C4-2B (cell line): Measurements from ENCODE around the gene P3H2.
"Not testable (repeated sequence)": the region's sequence is repeated elsewhere in the genome, so short reads cannot be mapped to it uniquely, and the experiment has no call there.

Source experiments
- H3K27ac ChIP-seq: fragments of 450-650 bp; 2 replicates; pipeline ENCODE4 v1.5.1; 2017
- ZFX ChIP-seq: fragments of 450-650 bp; IDR thresholded peaks from 2 replicates; pipeline ENCODE4 v1.6.1; 2017
- TF ChIP-seq, protein P1 (sequence below): fragments of 450-650 bp; conservative IDR thresholded peaks from 2 replicates; pipeline ENCODE4 v1.5.1; 2017; ENCODE audit warnings: mild to moderate bottlenecking

P3H2 gene

DNA sequence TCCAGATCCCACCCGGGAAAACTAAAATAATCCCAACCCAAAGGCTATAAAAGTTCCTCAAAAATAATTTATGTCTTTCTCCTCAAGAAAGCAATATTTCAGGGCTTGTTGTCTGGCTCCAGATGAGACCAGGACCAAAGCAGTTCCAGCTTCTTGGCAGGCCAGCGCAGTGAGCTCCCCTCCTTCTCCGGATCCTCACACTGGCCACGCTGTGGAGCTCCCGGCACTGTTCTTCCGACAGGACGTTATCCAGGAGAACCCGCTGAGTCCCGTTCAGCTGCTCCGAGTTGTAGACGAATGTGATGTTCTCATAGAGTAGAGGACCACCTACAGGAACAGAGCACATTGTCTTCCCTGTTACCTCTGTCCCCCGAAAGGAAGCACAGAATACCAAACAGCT, 146.3 kb downstream of the P3H2 start:
- TF ChIP-seq ZFX: no peak
- TF ChIP-seq, protein P1, sequence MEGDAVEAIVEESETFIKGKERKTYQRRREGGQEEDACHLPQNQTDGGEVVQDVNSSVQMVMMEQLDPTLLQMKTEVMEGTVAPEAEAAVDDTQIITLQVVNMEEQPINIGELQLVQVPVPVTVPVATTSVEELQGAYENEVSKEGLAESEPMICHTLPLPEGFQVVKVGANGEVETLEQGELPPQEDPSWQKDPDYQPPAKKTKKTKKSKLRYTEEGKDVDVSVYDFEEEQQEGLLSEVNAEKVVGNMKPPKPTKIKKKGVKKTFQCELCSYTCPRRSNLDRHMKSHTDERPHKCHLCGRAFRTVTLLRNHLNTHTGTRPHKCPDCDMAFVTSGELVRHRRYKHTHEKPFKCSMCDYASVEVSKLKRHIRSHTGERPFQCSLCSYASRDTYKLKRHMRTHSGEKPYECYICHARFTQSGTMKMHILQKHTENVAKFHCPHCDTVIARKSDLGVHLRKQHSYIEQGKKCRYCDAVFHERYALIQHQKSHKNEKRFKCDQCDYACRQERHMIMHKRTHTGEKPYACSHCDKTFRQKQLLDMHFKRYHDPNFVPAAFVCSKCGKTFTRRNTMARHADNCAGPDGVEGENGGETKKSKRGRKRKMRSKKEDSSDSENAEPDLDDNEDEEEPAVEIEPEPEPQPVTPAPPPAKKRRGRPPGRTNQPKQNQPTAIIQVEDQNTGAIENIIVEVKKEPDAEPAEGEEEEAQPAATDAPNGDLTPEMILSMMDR: no peak
- H3K27ac ChIP-seq: no peak overlapping the region

DNA sequence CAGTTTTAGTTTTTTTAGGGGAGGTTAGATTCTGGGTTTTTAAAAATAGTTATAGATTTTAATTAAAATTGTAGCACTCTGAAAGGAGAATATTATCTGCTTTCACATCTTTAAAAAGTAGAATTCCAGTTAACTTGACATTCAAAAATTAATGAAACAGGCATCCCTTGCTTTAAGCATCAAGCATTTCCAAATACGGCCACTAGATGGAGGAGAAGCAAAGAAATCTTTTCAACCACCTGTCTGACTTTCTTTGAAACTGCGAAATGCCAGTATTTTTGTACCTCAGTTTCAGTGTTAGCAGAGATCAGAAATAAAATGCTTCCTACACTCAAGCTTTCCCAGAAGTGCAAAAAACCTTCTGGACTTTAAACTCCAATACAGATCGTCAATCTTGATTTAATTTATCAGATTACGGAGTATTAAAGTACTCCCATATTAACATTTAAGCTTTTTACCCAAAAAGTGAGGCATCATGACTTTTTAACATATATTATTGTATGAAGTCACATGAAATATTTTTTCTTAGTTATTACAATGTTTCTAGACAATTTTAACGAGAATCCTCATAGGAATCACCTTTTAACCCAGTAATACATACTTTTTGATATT, 153.3 kb downstream of the P3H2 start:
- TF ChIP-seq, protein P1: peak; percentile 94
- TF ChIP-seq ZFX: no peak
- no peak overlapping the region for H3K27ac ChIP-seq

- TF ChIP-seq, protein P1: no peak
- no peak for TF ChIP-seq ZFX
- H3K27ac ChIP-seq: no peak overlapping the region
Measured at GRCh38 chr3:189966843-189967242, 153.9 kb downstream of the P3H2 start.

- no peak for TF ChIP-seq ZFX
- TF ChIP-seq, protein P1: no peak
- no peak overlapping the region for H3K27ac ChIP-seq
Measured at GRCh38 chr3:189964623-189965332, 155.9 kb downstream of the P3H2 start.

DNA sequence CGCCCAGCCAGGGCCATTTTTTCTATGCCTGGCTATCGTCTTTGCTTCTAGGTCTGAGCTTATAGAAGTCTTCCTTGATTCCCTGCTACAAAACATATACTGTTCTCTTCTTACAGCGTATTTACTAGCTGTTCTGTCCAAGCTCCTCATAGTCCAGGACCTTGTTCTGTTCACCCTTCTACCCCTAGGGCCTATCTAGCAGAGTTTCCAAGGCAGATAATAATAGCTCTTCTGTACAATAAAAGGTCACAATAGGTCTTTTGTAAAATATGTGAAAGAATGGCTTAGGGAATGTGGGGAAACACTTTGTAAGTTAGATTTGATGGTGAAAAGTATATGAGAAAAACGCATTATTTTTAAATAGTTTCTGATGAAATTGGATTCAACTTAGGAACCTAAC, 158.2 kb downstream of the P3H2 start:
- no peak overlapping the region for H3K27ac ChIP-seq
- TF ChIP-seq, protein P1: no peak
- no peak for TF ChIP-seq ZFX

DNA sequence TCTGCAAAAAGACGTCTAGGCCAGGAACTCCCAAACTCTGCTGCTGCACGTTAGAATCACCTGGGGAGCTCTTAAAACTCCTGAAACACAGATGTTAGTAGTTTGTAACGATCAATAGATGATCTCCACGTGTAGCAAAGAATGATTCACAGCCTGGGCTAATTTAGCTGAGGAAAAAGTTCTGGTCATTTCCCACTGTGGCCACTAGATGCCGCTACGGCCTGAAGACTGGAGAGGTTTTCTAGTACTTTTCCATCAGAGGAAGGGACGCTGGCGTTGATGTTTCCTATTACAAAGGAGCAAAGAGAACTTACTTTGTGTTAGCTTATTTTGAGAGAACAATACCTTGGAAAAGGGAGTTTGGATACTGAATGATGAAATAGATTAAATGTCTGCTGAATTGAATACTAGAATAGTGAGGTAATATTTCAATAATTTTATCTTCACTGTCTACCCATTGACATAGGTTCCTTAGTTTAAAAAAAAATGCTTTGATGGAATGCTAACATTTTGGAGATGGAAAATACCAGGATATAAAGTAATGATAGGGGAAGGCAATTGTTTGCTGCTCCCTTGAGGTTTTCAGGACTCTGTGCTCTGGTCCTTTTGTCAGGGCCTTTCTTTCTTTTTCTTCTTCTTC, 159.1 kb downstream of the P3H2 start:
- H3K27ac ChIP-seq: no peak overlapping the region
- TF ChIP-seq, protein P1: peak; percentile 99
- no peak for TF ChIP-seq ZFX

DNA sequence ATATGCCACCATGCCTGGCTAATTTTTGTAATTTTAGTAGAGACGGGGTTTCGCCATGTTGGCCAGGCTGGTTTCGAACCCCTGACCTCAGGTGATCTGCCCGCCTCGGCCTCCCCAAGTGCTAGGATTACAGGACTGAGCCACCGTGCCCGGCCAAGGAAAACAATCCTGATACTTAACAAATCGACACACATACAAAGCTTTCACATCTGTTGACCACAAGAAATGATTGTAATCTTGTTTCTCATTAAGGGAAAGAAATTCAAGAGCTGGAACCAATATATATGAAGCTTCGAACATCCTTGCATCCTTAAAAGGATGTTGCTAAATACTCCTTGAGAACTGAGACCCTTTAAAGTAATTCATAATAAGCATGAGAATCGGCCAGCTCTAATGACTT, 159.6 kb downstream of the P3H2 start:
- TF ChIP-seq, protein P1: 0 out of 2 replicates have a peak, but pooled peaks have one; percentile 1
- not testable (repeated sequence) for H3K27ac ChIP-seq
